Ishikawa (cell line): ENCODE data around the gene ZNF81.

Source experiments
- CEBPB ChIP-seq: IDR thresholded peaks from 2 replicates; pipeline ENCODE4 v1.6.1; 2012
- CREB1 ChIP-seq: IDR thresholded peaks from 2 replicates; pipeline ENCODE4 v1.6.1; 2012; ENCODE audit warnings: low read depth
- EGR1 ChIP-seq: IDR thresholded peaks from 2 replicates; pipeline ENCODE4 v1.6.1; 2012
- EP300 ChIP-seq: IDR thresholded peaks from 2 replicates; pipeline ENCODE4 v1.6.1; 2012; ENCODE audit warnings: borderline replicate concordance
- FOXM1 ChIP-seq: IDR thresholded peaks from 2 replicates; pipeline ENCODE4 v1.6.1; 2012; ENCODE audit warnings: low read depth, borderline replicate concordance
- NFIC ChIP-seq: IDR thresholded peaks from 2 replicates; pipeline ENCODE4 v1.6.1; 2012
- RAD21 ChIP-seq: IDR thresholded peaks from 2 replicates; pipeline ENCODE4 v1.6.1; 2012; ENCODE audit warnings: low read depth
- TAF1 ChIP-seq: IDR thresholded peaks from 2 replicates; pipeline ENCODE4 v1.6.1; 2012; ENCODE audit warnings: low read depth, mild to moderate bottlenecking
- TCF12 ChIP-seq: IDR thresholded peaks from 2 replicates; pipeline ENCODE4 v1.6.1; 2012; ENCODE audit warnings: low read depth
- TEAD4 ChIP-seq: IDR thresholded peaks from 2 replicates; pipeline ENCODE4 v1.6.1; 2012
- YY1 ChIP-seq: IDR thresholded peaks from 2 replicates; pipeline ENCODE4 v1.6.1; 2012; ENCODE audit warnings: low read depth
- ZBTB7A ChIP-seq: IDR thresholded peaks from 2 replicates; pipeline ENCODE4 v1.6.1; 2012; ENCODE audit warnings: low read depth
- TF ChIP-seq, protein P1 (sequence below): IDR thresholded peaks from 2 replicates; pipeline ENCODE4 v1.6.1; 2012
- TF ChIP-seq, protein P2 (sequence below): IDR thresholded peaks from 2 replicates; pipeline ENCODE4 v1.6.1; 2012
- TF ChIP-seq, protein P3 (sequence below): IDR thresholded peaks from 2 replicates; pipeline ENCODE4 v1.6.1; 2012; ENCODE audit warnings: low read depth, mild to moderate bottlenecking

ZNF81 gene

DNA sequence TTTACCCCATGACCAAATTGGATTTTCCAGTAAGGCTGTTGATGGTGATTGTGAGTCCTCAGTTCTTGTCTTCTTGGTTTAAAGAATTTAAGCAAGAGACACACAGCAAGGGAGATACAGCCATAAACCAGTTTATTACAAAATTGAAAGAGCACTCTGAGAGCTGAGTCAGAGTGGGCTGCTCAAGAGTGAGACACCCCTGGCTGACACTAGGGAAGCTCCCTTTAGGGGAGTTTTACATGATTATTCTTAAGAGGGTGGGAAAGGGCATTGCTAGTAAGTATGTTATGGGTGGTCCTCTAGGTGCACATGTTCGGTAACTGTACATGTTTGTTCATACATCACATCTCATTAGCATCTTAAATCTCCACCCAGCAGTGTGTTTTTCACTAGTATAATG lies 18.8 kb upstream of the ZNF81 start:
- TF ChIP-seq EP300 (no peak), RAD21 (no peak), TAF1 (no peak), NFIC (no peak), ZBTB7A (no peak), TEAD4 (no peak), TCF12 (no peak), CREB1 (no peak), FOXM1 (no peak), YY1 (no peak), CEBPB (no peak), EGR1 (no peak)
- TF ChIP-seq, protein P1, sequence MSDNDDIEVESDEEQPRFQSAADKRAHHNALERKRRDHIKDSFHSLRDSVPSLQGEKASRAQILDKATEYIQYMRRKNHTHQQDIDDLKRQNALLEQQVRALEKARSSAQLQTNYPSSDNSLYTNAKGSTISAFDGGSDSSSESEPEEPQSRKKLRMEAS, result no peak
- TF ChIP-seq, protein P2, sequence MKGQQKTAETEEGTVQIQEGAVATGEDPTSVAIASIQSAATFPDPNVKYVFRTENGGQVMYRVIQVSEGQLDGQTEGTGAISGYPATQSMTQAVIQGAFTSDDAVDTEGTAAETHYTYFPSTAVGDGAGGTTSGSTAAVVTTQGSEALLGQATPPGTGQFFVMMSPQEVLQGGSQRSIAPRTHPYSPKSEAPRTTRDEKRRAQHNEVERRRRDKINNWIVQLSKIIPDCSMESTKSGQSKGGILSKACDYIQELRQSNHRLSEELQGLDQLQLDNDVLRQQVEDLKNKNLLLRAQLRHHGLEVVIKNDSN, result no peak
- TF ChIP-seq, protein P3, sequence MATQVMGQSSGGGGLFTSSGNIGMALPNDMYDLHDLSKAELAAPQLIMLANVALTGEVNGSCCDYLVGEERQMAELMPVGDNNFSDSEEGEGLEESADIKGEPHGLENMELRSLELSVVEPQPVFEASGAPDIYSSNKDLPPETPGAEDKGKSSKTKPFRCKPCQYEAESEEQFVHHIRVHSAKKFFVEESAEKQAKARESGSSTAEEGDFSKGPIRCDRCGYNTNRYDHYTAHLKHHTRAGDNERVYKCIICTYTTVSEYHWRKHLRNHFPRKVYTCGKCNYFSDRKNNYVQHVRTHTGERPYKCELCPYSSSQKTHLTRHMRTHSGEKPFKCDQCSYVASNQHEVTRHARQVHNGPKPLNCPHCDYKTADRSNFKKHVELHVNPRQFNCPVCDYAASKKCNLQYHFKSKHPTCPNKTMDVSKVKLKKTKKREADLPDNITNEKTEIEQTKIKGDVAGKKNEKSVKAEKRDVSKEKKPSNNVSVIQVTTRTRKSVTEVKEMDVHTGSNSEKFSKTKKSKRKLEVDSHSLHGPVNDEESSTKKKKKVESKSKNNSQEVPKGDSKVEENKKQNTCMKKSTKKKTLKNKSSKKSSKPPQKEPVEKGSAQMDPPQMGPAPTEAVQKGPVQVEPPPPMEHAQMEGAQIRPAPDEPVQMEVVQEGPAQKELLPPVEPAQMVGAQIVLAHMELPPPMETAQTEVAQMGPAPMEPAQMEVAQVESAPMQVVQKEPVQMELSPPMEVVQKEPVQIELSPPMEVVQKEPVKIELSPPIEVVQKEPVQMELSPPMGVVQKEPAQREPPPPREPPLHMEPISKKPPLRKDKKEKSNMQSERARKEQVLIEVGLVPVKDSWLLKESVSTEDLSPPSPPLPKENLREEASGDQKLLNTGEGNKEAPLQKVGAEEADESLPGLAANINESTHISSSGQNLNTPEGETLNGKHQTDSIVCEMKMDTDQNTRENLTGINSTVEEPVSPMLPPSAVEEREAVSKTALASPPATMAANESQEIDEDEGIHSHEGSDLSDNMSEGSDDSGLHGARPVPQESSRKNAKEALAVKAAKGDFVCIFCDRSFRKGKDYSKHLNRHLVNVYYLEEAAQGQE, result no peak

DNA sequence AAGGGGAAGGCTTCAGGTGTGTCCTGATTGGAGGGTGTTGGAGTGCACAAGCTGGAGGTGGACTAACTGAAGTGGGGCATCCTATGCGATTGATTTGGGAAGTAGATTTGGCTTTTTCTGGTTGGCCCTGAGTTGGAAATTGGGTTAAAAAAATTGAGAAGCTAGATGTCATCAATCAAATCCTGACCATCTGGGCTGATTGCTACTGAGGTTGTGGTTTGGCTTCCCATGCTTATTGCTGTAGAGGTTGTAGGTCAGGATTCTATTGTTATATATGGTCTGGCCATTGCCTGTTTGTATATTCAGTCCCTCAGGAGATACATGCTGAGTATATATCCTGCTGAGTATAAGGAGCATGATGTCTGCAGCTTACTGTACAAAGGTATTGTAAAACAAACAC lies 7.7 kb upstream of the ZNF81 start:
- TF ChIP-seq NFIC, result no peak
- TF ChIP-seq FOXM1, result no peak
- TF ChIP-seq, protein P3, result no peak
- TF ChIP-seq, protein P2, result no peak
- no peak for TF ChIP-seq YY1
- TF ChIP-seq TCF12, result no peak
- TF ChIP-seq ZBTB7A, result no peak
- TF ChIP-seq TAF1, result no peak
- TF ChIP-seq RAD21, result no peak
- no peak for TF ChIP-seq CREB1

DNA sequence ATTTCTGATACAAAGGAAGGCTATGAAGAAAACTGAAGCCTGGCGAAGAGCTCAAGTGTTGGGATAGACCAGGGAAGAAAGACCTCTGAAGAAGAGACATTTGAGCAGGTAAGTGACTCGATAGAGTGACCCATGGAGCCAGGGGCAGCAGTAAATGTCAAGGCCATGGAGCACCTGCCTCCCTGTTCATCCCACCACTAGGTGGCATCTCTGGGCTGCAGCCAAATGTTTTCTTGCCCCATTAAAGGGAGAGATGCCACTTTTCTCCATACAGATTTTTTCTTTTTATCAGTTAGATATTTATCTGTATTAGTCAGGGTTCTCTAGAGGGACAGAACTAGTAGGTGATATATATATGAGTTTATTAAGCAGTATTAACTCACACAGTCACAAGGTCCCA lies 4.9 kb upstream of the ZNF81 start:
- TF ChIP-seq NFIC (0 out of 2 replicates have a peak, but pooled peaks have one; percentile 25), RAD21 (peak; percentile 65), EGR1 (no peak)

DNA sequence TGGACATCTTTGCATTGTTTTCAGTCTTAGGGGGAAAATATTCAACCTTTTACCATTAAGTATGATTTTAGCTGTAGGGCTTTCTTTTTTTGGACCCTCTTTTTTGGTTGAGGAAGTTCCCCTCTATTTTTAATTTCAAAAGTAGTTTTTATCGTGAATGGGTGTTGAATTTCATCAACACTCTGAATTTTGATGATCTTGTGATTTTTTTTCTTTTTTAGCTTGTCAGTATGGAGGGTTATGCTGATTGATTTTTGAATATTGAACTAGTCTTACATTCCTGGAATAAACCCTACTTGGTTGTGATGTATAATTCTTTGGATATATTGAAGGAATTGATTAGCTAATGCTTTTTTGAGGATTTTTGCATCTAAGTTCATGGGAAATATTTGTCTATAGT lies 1.7 kb downstream of the ZNF81 start:
- TF ChIP-seq TEAD4, result no peak
- no peak for TF ChIP-seq RAD21
- TF ChIP-seq, protein P1, result no peak
- no peak for TF ChIP-seq ZBTB7A
- TF ChIP-seq TCF12, result no peak
- TF ChIP-seq FOXM1, result no peak
- TF ChIP-seq NFIC, result no peak

DNA sequence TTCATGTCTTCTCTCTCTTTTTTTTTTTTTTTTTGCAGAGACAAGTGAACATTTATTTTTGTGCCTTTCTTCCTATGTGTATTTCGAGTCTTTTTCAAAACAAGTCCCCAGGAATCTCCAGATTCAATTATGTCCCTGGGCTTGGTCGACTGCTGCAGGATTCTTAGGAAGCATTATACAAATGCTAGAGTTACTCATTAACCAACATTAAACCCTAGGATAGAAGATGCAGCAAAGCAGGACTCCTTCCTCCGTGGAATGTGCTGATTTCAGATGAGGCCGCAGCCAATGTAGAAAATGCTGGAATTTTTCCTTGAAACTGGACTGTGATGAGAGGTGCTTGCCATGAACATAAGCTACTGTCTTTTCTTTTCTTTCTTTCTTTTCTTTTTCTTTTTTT lies 3.4 kb downstream of the ZNF81 start:
- TF ChIP-seq TCF12 (no peak), YY1 (no peak), TAF1 (no peak), NFIC (no peak), RAD21 (no peak), CEBPB (no peak), EP300 (no peak), EGR1 (no peak), TEAD4 (no peak), ZBTB7A (no peak), FOXM1 (no peak), CREB1 (no peak)
- TF ChIP-seq, protein P1, result no peak
- TF ChIP-seq, protein P3, result no peak
